ENCODE data around the gene SLC16A3. TPM values are rescaled to one million over a fixed set of nuclear protein-coding genes. Genes with fewer than 3 reads are reported as not detected.

The SLC16A3 gene
- polyA plus RNA-seq, 1 donor (not counting 4 experiments of a cell fraction or from before 2014, with no cell fraction given), result 35.7 TPM

- Histone ChIP-seq H3K27ac (ENCODE audit: control insufficient read depth, insufficient read depth, low read length) (no peak overlapping the region), H3K9me1 (ENCODE audit: control insufficient read depth, extremely low read depth, insufficient read depth, low read length) (no peaks in the 10 kb centered on the region), H3K4me3 (ENCODE audit: control insufficient read depth in 2 of 3, extremely low read depth in 1 of 3, insufficient read depth in 2 of 3, low read depth in 1 of 3, low read length in 3 of 3) (no peak overlapping the region), H3K36me3 (ENCODE audit: control insufficient read depth in 2 of 2, extremely low read depth in 1 of 2, insufficient read depth in 2 of 2, low read length in 2 of 2) (no peaks in the 10 kb centered on the region), H3K4me2 (ENCODE audit: control insufficient read depth, extremely low read depth, insufficient read depth, low read depth, low read length) (no peak overlapping the region), H3K9me3 (ENCODE audit: control insufficient read depth, low read depth, low read length) (no peaks in the 10 kb centered on the region), H3K9ac (ENCODE audit: control insufficient read depth, extremely low read depth, insufficient read depth, low read length) (no peak overlapping the region), H2AFZ (ENCODE audit: control insufficient read depth, low read length) (no peak overlapping the region), H3K27me3 (ENCODE audit: control insufficient read depth, extremely low read depth, insufficient read depth, low read length) (no peaks in the 10 kb centered on the region), H3K4me1 (ENCODE audit: control insufficient read depth, extremely low read depth, insufficient read depth, low read length) (peaks cover 13% of the 10 kb centered on the region), H4K20me1 (ENCODE audit: control insufficient read depth, extremely low read depth, insufficient read depth, low read length) (no peaks in the 10 kb centered on the region), H3K79me2 (ENCODE audit: control insufficient read depth, insufficient read depth, low read length) (no peaks in the 10 kb centered on the region)
- dilution Hi-C loops (cut with MboI; ENCODE audit: extremely low pct_ligation_motif_present, low sequenced_read_pairs), result no loop called here
- TF ChIP-seq, protein P1, sequence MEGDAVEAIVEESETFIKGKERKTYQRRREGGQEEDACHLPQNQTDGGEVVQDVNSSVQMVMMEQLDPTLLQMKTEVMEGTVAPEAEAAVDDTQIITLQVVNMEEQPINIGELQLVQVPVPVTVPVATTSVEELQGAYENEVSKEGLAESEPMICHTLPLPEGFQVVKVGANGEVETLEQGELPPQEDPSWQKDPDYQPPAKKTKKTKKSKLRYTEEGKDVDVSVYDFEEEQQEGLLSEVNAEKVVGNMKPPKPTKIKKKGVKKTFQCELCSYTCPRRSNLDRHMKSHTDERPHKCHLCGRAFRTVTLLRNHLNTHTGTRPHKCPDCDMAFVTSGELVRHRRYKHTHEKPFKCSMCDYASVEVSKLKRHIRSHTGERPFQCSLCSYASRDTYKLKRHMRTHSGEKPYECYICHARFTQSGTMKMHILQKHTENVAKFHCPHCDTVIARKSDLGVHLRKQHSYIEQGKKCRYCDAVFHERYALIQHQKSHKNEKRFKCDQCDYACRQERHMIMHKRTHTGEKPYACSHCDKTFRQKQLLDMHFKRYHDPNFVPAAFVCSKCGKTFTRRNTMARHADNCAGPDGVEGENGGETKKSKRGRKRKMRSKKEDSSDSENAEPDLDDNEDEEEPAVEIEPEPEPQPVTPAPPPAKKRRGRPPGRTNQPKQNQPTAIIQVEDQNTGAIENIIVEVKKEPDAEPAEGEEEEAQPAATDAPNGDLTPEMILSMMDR (optimal IDR thresholded peaks at IDR 0.05 in 1 of 3, IDR thresholded peaks at IDR 0.05 in 1 of 3, conservative IDR thresholded peaks at IDR 0.05 in 1 of 3; ENCODE audit: extremely low read depth in 1 of 3, insufficient read depth in 2 of 3, low read length in 3 of 3), result no peak
- TF ChIP-seq EZH2 (IDR thresholded peaks at IDR 0.05; ENCODE audit: low read length), result no peak
- DNase-seq (ENCODE audit: low read depth, low spot score), result no peak
- FAIRE-seq, result no peak
Observed at GRCh38 chr17:82226146-82226808, 2.6 kb upstream of the SLC16A3 start.

- Histone ChIP-seq H3K27ac (ENCODE audit: control insufficient read depth, insufficient read depth, low read length) (no peak overlapping the region), H3K4me2 (ENCODE audit: control insufficient read depth, extremely low read depth, insufficient read depth, low read depth, low read length) (no peak overlapping the region), H3K36me3 (ENCODE audit: control insufficient read depth in 2 of 2, extremely low read depth in 1 of 2, insufficient read depth in 2 of 2, low read length in 2 of 2) (no peaks in the 10 kb centered on the region), H3K4me3 (ENCODE audit: control insufficient read depth in 2 of 3, extremely low read depth in 1 of 3, insufficient read depth in 2 of 3, low read depth in 1 of 3, low read length in 3 of 3) (no peak overlapping the region), H3K4me1 (ENCODE audit: control insufficient read depth, extremely low read depth, insufficient read depth, low read length) (peaks cover 13% of the 10 kb centered on the region), H3K9me3 (ENCODE audit: control insufficient read depth, low read depth, low read length) (no peaks in the 10 kb centered on the region), H3K79me2 (ENCODE audit: control insufficient read depth, insufficient read depth, low read length) (no peaks in the 10 kb centered on the region), H3K9me1 (ENCODE audit: control insufficient read depth, extremely low read depth, insufficient read depth, low read length) (no peaks in the 10 kb centered on the region), H4K20me1 (ENCODE audit: control insufficient read depth, extremely low read depth, insufficient read depth, low read length) (no peaks in the 10 kb centered on the region), H3K27me3 (ENCODE audit: control insufficient read depth, extremely low read depth, insufficient read depth, low read length) (no peaks in the 10 kb centered on the region), H3K9ac (ENCODE audit: control insufficient read depth, extremely low read depth, insufficient read depth, low read length) (no peak overlapping the region), H2AFZ (ENCODE audit: control insufficient read depth, low read length) (no peak overlapping the region)
- no peak for TF ChIP-seq EZH2 (IDR thresholded peaks at IDR 0.05; ENCODE audit: low read length)
- TF ChIP-seq, protein P1 (optimal IDR thresholded peaks at IDR 0.05 in 1 of 3, IDR thresholded peaks at IDR 0.05 in 1 of 3, conservative IDR thresholded peaks at IDR 0.05 in 1 of 3; ENCODE audit: extremely low read depth in 1 of 3, insufficient read depth in 2 of 3, low read length in 3 of 3), result no peak
- dilution Hi-C loops (cut with MboI; ENCODE audit: extremely low pct_ligation_motif_present, low sequenced_read_pairs), result no loop called here
- DNase-seq (ENCODE audit: low read depth, low spot score), result no peak
- no peak for FAIRE-seq
Observed at GRCh38 chr17:82226809-82227628, 1.8 kb upstream of the SLC16A3 start.

All from keratinocyte (primary cell).